ENCODE data around the gene SMU1.

- no peak for TF ChIP-seq CTCF (IDR thresholded peaks at IDR 0.05)
- no peak for TF ChIP-seq POLR2A (IDR thresholded peaks at IDR 0.05)
Observed at GRCh38 chr9:33109850-33110595, 33.5 kb upstream of the SMU1 start.
